Stimulated activated CD4-positive, alpha-beta T cell treated with anti-CD3 and anti-CD28 coated beads, Interleukin-12 subunit alpha, Interleukin-12 subunit beta, amount 100 ng/mL, for 24 hours (primary cell): ENCODE measurements around the gene CBX8.
A peak's percentile ranks its signal among the peaks of the same experiment; 100 is the strongest.

Experiments
- DNase-seq, 2 experiments: peaks; one replicate each; pipeline ENCODE4 v3.0.0-alpha.2; 2020; ENCODE audit warnings: low read depth in 2 of 2

CBX8 gene

DNA sequence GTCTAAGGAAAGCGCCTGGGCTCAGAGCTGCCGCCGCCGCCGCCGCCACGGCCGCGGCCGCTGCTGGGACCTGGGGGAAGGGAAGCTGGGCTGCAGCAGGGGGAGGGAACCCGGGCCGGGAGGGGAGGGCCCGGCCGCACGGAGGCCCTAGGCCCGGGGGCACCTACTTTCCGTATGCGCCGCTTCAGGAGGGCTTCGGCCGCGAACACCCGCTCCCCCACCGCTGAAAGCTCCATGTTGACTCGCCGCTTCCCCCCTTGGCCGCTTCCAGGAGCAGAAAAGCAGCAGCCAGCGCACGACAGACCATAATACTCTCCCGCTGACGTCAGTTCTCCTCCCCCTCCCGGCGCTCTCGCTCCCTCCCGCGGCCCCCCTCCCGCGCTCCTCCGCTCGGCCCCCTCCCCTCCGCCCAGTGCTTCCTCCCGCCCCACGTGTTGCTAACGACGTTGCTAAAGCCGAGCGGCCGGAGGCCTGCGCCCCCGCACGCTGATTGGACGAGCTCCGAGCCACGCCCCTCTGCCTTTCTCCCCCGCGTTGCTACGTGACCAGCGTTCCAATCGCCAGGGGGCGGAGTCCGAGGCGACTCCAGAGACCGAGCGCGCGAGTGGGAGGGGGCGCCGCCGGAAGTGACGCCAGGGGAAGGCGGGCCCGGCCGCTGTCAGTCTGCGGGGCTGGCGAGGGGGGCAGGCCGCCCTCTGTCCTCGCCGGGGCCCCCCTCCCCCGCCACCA, at the start of gene CBX8:
Gene CBX8, minus strand, starts transcription at position 315 of the 729 bp plus-strand sequence. Its CDS starts 79 bp downstream, at position 236.
- DNase-seq, result peak; percentile 99

DNA sequence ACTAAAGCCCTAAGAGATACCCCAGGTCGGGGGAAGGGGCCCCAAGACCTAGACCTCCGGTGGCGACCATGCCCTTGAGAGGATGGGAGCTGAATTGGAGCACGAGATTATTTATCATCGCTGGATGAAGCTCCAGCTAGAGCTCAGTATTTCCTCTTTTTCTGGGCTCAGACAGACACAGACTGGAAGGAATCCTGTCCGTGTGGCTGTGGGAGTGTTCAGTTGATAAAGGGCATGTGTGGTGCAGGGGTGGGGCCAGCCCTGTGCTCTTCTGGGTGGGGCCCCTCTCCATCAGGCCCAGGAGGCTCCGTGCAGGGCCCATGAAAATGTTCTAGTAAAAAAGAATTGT, 48.7 kb upstream of the CBX8 start:
- no peak for DNase-seq

DNA sequence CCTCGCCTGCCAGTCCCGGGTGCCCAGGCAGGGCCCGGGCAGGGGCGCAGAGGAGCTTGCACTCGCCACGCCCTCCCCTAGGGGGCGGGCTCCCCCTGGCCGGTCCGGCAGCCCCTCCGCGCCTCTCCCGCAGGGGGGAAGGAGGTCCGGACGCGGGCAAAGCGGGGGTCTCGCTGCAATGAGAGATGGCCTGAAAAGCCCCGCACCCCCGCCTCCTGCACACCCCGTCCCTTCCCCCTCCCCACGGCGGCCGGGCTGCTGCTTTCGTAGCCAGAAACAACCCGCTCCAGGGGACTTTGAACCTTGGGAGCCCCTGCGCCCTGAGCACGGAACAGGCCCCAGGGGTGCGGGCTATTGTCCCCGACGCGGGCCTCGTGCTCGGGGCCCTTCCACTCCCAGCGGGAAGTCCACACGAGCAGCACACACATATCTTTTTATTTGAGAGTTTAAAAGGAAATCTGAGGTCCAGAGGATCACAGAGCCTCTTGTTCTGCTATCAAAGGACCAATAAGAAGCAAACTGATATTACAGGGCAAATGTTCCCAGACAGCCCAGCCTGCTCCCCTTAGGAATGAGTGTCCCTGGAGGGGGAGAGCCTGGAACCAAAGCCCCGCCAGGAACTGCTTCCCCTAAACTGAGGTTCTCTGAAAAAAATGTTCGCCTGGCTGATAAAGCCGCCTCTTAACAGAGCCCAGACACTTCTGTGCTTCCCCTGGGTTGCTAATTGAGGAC, 48.2 kb upstream of the CBX8 start:
- DNase-seq, result peak in 1 of 2 experiments; percentile 24

DNA sequence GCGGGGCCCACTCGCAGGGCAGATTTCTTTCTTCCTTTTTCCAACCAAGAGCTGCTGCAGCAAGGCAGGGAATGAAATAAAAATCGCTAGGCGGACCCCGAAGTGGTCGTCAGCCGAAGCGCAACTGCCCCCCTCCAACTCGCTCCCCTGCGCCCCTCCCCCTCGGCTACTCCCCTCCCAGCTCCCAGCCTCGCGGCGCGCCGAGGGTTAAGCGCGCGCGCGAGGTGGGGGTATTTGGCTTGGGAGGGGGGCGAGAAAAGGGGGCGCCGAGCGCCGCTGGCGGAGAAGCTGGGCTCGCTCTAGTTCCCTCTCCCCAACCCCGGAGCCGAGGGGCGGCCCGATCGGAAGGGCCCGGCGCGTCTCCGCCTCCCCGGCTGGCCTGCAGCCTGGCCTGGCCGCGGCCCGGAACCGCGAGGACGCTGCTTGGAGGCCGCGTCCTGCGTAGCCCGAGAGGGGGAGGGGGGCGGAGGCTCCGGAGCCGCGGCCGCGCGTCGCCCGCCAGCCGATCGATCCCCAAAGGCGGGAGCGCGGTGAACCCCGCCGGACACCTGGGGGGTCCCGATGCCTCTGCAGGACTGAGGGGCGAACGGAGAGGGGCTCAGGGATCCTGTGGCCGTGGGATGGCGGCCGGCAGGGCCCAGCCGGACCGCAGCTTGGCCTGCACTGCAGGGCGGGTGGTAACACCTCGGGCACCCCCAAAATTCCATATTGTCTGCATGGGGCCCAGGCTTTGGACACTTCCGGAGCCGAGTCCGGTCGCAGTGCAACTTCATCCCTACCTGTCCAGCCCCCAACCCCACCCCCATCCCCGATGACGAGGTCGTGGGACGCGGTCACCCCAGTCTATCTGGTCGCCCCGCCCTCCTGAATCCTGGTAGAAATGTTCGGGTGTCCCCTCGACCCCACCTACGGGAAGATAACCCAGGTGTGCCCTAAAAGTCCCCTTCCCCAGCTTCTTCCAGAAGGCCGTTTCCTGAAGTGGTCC, 47.2 kb upstream of the CBX8 start:
- DNase-seq, result no peak

DNA sequence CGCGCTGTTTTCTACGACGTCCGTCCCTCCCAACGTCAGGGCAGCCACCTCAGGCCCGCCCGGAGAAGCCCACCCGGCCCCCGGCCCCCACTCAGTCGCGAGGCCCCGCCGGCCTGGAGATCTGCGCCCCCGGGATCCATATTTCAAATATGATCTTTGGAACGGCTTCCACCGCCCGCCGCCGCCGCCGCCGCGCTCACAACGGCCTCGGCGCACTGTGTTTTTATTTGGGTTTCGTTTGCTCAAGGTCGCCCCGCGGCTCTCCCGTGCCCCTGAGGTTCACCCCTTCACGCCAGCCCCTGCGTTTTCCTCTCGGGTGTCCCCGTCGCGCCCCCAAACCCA, 46.6 kb upstream of the CBX8 start:
- no peak for DNase-seq

DNA sequence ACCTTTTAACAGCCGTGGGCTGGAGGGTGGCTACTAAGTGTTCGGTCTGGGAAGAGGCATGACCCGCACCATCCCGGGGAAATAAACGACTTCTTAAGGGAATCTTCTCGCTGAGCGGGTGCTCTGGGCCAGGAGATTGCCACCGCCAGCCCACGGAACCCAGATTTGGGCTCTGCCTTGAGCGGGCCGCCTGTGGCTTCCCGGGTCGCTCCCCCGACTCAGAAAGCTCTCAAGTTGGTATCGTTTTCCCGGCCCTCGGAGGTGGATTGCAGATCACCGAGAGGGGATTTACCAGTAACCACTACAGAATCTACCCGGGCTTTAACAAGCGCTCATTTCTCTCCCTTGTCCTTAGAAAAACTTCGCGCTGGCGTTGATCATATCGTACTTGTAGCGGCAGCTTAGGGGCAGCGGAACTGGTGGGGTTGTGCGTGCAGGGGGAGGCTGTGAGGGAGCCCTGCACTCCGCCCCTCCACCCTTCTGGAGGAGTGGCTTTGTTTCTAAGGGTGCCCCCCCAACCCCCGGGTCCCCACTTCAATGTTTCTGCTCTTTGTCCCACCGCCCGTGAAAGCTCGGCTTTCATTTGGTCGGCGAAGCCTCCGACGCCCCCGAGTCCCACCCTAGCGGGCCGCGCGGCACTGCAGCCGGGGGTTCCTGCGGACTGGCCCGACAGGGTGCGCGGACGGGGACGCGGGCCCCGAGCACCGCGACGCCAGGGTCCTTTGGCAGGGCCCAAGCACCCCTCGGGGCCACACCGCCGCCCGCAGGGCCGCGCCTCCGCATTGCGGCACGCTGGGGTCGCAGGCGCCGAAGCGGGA, 46.0 kb upstream of the CBX8 start:
- DNase-seq, result no peak

DNA sequence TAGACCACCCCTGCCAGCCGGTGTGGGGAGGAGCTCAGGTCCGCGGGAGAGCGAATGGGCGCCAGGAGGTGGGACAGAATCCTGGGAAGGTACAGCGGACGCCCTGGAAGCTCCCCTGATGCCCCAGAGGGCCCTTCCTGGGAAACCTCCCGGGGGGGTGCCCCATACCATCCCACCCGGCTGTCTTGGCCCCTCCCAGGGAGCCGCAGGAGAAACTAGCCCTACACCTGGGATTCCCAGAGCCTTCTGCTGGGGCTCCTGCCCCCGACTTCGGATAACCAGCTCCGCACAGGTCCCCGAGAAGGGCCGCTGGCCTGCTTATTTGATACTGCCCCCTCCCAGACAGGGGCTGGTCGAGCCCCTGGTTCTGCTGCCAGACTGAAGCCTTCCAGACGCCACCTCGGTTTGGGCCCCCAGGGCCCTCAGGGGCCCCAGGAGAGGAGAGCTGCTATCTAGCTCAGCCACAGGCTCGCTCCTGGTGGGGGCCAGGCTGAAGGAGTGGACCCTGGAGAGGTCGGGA, 45.3 kb upstream of the CBX8 start:
- no peak for DNase-seq

DNA sequence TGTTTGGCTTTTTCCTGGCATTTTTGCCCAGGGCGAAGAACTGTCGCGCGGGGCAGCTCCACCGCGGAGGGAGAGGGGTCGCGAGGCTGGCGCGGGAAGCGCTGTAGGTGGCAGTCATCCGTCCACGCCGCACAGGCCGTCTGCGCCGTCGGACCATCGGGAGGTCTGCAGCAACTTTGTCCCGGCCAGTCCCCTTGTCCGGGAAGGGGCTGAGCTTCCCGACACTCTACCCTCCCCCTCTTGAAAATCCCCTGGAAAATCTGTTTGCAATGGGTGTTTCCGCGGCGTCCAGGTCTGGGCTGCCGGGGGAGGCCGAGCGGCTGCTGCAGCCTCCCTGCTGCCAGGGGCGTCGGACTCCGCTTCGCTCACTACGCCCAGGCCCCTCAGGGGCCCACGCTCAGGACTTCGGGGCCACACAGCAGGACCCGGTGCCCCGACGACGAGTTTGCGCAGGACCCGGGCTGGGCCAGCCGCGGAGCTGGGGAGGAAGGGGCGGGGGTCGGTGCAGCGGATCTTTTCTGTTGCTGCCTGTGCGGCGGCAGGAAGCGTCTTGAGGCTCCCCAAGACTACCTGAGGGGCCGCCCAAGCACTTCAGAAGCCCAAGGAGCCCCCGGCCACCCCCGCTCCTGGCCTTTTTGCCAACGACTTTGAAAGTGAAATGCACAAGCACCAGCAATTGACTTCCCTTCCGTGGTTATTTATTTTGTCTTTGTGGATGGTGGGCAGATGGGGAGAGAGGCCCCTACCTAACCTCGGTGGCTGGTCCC, 44.7 kb upstream of the CBX8 start:
- DNase-seq, result no peak

DNA sequence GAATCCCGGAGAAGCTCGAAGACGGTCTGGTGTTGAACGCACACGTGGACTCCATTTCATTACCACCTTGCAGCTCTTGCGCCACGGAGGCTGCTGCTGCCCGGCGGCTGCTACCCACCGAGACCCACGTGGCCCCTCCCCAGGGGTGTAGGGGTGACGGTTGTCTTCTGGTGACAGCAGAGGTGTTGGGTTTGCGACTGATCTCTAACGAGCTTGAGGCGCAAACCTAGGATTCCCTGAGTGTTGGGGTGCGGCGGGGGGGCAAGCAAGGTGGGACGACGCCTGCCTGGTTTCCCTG, 44.1 kb upstream of the CBX8 start:
- no peak for DNase-seq

DNA sequence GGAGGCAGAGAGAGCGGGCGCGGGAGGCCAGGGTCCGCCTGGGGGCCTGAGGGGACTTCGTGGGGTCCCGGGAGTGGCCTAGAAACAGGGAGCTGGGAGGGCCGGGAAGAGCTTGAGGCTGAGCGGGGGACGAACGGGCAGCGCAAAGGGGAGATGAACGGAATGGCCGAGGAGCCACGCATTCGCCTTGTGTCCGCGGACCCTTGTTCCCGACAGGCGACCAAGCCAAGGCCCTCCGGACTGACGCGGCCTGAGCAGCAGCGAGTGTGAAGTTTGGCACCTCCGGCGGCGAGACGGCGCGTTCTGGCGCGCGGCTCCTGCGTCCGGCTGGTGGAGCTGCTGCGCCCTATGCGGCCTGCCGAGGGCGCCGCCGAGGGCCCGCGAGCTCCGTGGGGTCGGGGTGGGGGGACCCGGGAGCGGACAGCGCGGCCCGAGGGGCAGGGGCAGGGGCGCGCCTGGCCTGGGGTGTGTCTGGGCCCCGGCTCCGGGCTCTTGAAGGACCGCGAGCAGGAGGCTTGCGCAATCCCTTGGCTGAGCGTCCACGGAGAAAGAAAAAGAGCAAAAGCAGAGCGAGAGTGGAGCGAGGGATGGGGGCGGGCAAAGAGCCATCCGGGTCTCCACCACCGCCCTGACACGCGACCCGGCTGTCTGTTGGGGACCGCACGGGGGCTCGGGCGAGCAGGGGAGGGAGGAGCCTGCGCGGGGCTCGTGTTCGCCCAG, 43.6 kb upstream of the CBX8 start:
- DNase-seq, result no peak

DNA sequence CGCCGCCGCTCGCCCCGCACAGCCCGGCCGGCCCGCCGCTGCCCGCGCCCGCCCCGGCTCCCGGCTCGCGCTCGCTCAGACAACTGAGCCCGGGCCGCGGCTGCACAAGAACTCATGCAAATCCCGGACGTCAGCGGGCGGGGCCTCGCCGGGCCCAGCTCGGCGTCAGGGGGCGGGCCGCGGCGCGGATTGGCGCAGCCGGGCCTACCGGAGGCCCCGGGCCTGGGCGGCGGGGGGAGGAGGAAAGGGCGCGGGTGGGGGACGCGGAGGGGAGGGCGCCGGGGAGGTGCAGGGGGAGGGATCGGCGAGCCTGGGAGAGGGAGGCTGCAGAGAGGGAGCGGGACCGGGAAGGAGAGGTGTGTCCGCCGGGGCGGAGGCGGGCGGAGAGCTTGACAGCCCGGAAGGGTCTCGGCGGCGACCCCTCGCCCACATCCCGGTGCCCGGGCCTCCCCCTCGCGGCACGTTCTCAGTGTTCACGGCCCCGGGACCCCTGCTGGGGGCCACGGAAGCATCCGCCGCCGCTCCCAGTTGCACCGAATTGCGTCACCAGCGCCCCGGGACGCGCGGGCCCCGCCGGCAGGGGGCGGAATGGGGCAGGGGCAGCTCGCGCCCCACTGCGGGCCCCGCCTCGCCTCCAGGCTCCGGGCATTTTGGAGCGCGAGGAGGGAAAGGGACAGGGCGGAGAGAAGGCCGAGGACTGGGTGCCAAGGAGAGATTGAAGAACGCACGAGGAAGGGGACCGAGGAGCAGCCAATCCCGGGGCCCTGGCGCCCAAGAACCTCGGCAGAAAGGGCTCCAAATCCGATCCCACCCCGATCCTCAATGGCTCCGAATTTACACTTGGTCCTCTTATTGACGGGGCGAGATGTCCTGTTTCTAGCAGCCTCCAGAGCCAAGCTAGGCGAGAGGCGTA, 42.7 kb upstream of the CBX8 start, which contains the start of gene CBX4:
Gene CBX4, minus strand, starts transcription at position 85 of the 913 bp plus-strand sequence. CDS start 189 bp downstream, outside the sequence.
- peak; percentile 77 to 86 for DNase-seq

DNA sequence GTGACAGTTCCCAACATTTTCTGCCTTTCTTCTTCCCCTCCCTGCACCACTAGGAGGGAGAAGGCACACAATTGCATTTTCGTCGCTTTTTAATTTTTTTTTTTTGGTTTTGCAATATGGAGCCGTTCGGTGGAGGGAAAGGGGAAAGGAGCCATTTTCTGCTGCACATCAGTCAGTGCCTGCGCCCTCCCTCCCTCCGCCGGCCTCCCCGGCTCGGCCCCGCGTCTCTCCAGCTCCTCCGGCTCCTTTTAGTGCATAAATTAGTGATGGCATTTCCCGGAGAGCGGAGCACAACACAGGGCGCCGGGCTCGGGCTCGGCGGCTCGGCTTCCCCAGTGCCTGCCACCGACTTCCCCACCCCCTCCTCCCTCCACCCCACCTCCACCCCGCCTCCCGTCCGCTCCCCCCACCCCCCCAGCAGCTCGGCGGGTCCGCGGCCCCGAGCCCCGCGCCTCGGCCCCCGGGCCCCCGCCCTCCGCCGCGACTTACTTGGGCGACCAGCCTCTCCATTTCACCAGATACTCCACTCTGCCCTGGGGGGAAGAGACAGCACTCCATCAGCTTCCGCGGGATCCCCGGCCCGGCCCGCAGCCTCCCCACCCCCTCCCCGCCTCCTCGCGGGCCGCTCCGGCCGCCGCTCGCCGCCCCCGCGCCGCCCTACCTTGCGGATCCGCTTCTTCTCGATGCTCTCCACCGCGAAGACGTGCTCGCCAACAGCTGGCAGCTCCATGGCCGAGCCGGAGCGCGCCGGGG, 41.8 kb upstream of the CBX8 start:
- DNase-seq, result peak in 1 of 2 experiments; percentile 43

DNA sequence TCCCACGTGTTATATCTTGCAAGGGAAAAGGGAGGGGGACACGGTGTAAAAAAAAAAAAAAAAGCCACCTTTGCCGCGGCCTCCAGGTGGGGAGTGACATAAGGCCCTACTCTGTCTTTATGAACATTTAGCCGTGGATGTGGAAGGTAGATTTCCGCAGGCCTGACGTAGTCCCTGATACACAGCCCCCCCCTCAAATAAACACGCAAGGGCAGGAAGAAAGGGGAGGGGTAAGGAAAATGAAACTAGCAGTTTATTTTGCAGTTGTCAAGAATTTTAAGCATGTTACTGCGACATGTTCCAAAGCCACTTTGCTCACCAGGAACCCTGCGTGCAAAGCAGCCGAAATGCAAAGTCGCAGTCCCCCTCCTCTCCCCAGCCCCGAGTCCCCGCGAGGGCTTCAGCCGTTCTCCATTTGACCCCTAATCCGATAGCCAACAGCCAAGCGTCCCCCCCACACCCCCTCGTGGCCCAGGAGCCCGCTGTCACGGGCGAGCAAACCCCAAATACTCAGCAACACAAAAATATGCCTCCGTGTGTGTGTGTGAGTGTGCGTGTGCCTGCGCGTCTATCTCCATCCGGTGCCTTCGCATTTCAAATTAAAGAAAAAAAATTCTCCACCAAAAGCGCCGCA, 41.1 kb upstream of the CBX8 start:
- DNase-seq, result no peak

DNA sequence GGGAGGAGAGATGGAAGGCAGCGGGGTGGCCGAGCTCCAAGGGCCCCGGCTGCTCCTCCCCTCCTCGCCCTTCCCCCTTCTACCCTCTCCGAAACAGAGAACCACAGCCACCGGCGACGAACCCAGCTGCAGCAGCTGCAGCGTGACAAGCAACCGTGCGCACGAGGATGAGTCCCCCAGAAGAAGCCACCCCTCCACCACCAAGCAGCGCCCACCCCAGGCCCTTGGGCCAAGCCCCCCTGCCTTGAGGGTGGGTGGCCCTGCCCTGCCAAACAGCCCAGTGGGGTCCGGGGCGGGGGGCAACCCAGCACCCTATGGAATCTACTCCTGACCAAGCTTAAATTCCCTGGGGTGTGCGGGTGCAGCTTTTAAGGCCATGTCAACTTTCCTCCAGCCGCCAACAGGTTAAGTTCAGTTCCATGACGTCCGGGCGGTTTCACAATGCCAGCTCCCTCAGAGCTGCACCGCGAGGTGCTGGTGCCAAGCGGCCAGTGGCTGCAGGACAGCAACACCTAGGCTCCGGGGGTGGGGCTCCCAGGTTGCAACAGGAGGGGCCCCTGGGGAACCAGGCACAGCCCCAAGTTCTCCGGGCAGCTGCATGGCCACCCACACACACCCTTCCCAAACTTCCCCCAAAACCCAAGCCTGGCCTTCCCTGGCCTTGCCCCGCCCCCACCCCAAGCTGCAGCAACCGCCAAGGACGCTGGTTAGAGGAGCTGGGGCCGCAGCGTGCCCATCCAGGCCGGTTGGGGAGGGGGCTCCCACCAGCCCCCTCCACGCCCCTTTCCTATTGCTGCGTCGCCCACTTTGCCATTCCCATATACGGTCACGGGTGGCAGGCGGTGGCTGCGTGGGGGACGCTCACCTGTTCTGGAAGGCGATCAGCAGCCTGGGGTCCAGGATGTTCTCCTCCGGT, 40.4 kb upstream of the CBX8 start:
- DNase-seq, result peak in 1 of 2 experiments; percentile 42

DNA sequence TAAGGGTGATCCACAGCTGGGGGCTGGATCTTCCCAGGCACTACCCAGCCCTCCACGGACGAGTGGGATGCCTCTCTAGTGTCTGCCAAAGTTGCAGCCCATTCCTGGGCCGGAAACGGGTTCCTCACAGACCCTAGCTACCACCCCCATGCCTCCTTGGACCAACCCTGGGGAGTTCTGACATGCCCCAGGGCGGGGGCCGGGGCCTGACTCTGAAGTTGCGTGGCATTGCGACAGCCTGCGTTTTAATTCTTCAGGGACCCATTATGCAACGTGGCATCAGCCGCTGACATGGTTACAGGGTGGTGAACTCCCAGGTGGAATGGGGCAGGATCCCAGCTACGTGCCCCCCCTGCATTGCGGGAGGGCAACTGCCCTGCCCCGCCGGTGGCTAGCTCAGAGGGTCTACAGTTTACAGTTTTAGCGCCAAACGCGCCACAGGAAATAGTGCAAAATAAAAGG, 39.7 kb upstream of the CBX8 start:
- no peak for DNase-seq

DNA sequence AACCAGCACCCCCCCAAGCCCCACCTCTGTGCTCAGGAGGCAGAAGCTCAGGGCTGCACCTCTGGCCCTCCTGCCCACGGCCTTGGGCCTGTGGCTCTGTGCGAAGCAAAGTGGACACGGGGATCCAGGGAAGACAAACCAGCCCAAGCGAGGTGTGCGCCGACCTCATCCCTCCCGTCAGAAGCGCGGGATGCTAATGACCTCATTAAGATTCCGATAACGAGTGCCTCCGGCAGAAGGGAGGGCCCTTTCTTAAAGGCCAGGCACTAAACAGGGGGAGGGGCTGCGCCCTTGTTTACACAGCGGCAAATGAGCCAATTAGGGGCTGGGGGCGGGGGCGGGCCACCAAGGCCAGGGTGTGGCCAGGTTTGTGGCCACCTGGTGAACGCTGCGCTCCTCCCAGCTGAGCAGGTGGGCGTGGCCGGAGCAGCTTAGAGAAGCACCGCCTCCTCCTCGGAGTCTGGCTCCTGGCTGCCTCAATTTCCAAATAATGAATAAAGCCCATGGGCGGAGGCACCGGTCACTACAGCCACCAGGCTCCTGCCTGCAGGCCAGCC, 39.2 kb upstream of the CBX8 start:
- no peak for DNase-seq
